Superior temporal gyrus (tissue), 1 donor: ENCODE results near the gene PTBP3.

Experiments
- DNase-seq: peaks from one replicate; pipeline ENCODE4 v3.0.0-alpha.2; 2016; ENCODE audit errors: extremely low spot score

PTBP3 gene

DNA sequence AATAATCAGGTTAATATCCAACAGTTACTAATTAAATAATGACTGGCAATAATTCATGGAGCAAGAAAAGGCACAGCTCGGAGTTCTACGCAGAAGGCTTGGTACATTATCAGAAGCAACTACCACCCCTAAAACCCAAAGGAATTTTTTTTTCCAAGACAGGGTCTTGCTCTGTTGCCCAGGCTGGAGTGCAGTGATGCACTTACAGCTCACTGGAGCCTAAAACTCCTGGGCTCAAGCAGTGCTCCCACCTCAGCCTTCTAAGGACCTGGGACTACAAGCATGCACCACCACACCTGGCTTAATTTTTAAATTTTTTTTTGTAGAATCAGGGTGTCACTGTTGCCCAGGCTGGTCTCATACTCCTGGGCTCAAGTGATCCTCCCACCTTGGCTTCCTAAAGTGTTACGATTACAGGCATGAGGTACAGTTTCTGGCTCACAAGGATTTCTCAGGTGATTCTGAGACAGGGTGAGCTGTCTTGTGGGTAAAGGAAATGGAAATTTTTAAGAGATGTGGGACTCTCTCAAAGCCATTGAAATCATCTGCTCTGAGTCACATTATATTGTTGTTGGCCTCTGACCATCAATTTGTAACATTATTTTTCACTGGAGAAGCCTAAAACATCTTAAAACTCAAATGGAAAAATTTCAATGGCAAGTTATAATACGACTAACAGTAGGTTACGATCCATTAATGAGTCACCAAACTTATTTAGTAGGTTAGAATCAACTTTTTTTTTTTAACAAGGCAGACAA is 26.8 kb upstream of the PTBP3 start:
- no peak for DNase-seq

- no peak for DNase-seq
Observed at GRCh38 chr9:112355427-112355897, 22.0 kb upstream of the PTBP3 start.

GRCh38 chr9:112354081-112354743 is 20.8 kb upstream of the PTBP3 start:
- DNase-seq, result no peak

- DNase-seq, result no peak
Observed at GRCh38 chr9:112352209-112352608, 18.8 kb upstream of the PTBP3 start.

- DNase-seq, result no peak
Observed at GRCh38 chr9:112351184-112351583, 17.8 kb upstream of the PTBP3 start.

GRCh38 chr9:112349008-112349333 is 15.6 kb upstream of the PTBP3 start:
- no peak for DNase-seq

DNA sequence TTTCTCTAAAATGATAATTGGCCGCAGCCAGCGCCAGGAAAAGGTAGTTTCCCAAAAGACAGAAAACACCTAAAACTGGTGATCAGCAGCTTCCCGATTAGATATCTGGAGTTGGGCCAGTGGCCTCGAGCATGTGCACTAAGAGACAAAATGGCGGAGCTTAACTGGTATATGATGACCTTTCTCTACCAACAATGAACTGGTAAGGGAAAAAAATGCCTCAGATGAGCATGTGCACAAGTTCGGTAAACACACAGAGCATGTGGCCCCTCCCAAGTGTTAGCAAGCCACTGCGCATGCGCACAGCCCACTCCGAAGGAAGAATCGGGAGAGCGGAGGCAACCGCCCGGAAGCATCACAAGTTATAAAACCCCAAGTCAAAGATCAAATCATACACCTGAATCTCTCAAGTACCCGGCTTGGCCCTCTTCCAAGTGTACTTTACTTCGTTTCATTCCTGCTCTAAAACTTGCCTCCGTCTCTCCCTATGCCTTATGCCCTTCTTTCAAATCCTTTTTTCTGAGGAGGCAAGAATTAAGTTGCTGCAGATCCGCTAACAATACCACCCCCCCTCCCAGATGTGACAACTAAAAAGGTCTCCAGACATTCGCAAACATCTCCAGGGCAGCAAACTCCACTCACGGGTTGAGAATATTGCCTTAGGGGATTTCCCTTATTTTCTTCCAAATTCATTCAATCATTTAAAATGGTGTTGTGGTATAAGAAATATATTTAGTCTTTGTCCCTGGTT is 15.0 kb upstream of the PTBP3 start:
- peak; percentile 88 for DNase-seq

GRCh38 chr9:112341730-112342129 is 8.3 kb upstream of the PTBP3 start:
- DNase-seq, result no peak

GRCh38 chr9:112339886-112340285 is 6.5 kb upstream of the PTBP3 start:
- no peak for DNase-seq

DNA sequence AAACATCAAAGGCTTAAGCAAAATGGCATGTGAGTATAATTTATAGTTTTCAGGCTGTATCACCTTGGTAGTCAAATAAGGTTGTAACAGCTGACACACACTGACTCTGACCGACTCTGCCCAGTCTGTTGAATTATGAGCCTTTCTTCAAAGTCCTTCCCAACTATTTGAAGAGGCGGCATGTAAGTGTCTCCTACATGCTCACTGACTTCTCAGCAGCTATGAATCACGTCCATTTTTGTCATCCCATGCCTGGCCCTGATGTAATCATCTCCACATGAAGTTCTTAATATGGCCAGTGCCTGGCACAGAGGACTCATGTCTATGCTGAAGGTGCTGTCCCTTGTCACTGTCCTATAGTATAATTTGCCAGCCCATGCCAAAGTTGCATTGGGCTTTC is 5.1 kb upstream of the PTBP3 start:
- DNase-seq, result no peak

- DNase-seq, result no peak
Observed at GRCh38 chr9:112337547-112337946, 4.1 kb upstream of the PTBP3 start.

- no peak for DNase-seq
Observed at GRCh38 chr9:112334432-112334841, 1.0 kb upstream of the PTBP3 start.

DNA sequence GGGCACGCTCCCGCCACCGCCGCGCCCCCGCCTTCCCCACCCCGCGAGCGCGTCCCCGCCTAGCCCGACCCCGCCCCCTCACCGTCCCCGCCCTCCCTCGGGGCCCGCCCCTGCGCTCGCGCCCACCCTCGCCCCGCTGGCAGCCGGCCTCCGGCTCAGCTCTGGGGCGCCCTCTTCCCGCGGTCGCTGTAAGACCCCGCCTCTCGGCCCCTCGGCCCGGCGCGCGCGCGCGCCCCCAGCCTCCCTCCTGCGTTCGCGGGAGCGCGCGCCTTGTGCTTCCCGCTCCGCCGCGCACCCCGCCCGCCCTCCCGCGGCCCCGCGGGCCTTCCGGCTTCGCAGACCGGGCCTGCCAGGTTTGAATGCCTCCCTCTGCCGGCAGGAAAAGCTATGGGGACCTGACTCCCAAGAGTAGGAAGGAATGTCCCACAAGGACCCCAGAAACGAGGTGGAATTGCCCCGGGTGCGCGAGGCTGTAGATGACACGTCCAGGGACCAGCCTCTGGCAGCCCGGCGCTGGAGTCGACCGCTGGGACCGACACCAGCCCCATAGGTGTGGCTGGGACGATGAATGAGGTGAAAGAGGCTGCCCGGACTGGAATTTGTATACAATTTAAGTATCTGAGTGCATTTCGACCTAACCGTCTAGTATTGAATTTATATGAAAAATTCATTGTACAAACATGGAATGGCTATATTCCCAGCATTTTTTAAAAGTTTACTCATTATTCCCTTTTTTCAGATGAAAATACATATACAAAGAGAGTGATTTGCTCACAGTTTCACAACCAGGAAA is 416 bp upstream of the PTBP3 start:
- peak; percentile 89 for DNase-seq

GRCh38 chr9:112332674-112332976 is 794 bp downstream of the PTBP3 start:
- no peak for DNase-seq

- peak; percentile 47 for DNase-seq
Observed at GRCh38 chr9:112332214-112332613, 1.2 kb downstream of the PTBP3 start.

GRCh38 chr9:112331674-112331952 is 1.8 kb downstream of the PTBP3 start:
- peak; percentile 53 for DNase-seq

DNA sequence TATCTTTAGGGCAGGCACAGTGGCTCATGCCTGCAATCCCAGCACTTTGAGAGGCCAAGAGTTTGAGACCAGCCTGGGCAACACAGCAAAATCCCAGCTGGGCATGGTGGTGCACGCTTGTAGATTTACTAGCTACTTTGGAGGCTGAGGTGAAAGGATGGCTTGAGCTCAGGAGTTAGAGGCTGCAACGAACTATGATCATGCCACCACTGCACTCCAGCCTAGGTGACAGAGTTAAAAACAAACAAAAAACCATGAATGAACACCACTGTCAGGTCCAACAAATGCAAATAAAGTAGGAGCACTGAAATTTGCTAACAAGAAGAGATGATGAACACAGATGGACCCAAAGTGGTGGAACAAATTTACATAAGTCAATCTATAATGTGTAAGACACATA is 4.9 kb downstream of the PTBP3 start:
- DNase-seq, result no peak

DNA sequence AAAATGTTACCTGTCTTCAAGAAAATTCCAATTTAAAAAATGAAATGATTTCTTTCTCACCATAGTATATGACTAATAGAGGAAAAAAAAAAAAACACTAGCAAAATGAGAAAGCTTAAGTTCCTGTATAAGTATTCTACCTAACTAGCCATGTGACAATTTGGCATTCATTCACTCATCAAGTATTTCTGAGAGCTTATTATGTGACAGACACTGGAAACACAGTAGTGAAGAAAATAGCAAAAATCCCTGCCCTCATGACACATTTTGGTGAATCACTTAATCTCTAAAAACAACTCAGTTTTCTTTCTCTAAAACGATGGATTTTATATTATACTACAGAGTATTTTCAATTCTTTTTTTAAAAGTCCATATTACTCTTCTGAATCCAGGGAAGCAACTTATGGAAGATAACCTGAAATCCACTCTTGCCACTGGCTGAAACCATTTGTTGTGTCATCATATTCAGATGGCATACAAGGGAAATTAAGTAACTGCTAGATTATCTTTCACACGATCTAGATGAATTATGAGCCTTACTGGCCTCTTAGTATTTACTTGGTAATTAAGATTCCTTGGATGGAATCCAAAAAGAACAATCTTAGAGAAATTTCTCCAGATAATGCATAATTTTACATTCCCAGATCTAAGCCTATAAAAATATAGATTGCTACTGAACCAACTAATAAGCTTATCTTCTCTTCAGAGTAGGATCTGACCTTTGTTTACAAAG is 5.5 kb downstream of the PTBP3 start:
- no peak for DNase-seq

- DNase-seq, result no peak
Observed at GRCh38 chr9:112326194-112326593, 7.2 kb downstream of the PTBP3 start.

- DNase-seq, result no peak
Observed at GRCh38 chr9:112325600-112325999, 7.8 kb downstream of the PTBP3 start.

DNA sequence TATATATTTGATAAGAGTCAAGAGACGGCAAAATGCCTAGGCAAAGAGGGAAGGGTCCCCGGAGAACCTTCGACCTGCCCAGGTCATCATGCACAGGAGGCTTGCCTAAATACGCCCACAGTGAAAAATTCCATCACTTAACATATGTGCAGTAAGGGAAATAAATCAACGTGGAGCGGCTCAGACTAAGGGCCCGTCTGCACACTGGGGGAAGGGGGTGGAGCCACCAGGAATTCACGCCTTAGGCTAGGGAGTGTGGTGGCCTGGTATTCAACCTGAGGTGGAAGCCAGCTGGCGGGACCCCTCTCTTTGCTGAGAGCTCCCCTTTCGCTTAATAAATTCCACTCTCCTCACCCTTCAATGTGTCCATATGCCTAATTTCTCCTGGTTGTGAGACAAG is 8.3 kb downstream of the PTBP3 start:
- DNase-seq, result no peak

DNA sequence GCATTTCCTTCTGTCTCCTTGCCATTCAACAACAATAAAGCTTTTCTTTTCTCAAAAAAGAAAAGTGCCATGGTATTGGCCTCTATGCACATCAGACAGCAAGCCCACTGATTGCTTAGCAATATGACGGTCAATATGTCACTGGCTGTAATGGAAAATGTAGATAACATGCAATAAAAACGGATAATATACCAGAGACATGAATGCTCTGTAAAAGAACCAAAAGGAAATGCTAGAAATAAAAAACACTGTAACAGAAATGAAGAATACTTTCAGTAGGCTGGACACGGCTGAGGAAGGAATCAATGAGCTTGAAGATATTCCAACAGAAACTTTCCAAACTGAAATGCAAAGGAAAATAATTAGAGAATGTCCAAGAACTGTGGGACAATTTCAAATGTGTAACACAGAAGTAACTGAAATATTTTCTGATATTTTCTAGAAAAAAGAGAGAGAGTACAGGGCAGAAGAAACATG is 10.0 kb downstream of the PTBP3 start:
- DNase-seq, result no peak
